KOPT-K1 (cell line): ENCODE data around the gene EXOC2.

Source experiments
- H3K27ac ChIP-seq: fragments of 200-600 bp; sonication (generic); 2 replicates; pipeline ENCODE4 v1.5.1; 2016; ENCODE audit warnings: antibody characterized with exemption, mild to moderate bottlenecking, low read depth, low read length; ENCODE audit not compliant: poor library complexity, severe bottlenecking
- H3K36me3 ChIP-seq: fragments of 200-600 bp; sonication (generic); 2 replicates; pipeline ENCODE4 v1.5.1; 2017; ENCODE audit warnings: antibody characterized with exemption, mild to moderate bottlenecking, low read length, moderate library complexity; ENCODE audit not compliant: insufficient read depth
- H3K9me3 ChIP-seq: fragments of 200-600 bp; sonication (generic); 2 replicates; pipeline ENCODE4 v1.5.1; 2017; ENCODE audit warnings: antibody characterized with exemption, low read length, mild to moderate bottlenecking; ENCODE audit not compliant: insufficient read depth, poor library complexity, severe bottlenecking

Gene EXOC2

DNA sequence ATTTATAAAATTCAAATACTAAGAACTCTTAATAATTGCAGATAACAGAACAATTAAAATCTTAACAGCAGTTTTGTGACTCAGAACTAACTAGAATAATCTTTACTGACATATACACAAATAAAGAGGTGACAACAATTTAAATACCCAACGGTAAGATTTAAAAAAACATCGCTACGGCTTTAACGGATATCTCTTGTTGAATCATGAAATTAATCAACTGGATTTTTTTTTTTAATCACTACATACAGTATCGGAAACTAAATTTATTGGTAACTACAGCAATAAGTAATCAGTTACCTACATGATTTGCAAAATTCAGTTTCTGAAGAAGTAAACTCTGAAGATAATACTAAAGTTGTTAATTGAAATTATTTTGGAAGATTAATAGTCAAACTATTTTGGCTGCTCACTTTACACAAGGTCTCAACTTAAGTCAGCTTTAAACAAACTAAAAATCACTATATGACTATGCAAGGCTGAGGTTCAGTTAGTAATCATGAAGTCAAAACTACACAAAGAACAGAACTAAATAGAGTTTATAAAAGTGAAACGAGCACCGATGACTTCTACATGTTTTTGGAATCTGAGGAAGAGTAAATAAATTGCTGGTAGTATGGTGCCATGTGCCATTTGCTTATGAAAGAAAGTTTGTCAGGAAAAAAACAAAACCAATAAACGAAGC, 164.8 kb downstream of the EXOC2 start:
- no peaks in the 10 kb centered on the region for H3K9me3 ChIP-seq
- peaks cover 27% of the 10 kb centered on the region for H3K36me3 ChIP-seq
- H3K27ac ChIP-seq: no peak overlapping the region

DNA sequence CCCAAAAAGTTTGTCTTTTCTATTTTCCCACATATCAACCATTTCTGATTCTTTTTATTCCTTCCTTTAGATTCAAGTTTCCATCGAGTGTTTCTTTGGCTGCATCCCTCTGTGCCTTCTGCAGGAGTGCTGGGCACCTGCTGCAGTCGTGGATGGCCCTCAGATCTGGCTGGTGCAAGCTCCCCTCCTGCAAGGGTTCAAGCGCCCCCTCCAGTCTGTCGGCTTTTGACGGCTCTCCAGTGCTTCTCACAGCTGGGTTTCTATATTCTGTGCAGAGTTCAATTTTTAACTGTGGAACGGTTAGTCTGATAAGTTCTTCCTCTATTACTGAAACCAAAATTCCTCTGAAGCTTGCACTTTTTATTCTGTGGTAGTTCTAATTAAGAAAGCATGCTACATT, 168.1 kb downstream of the EXOC2 start:
- peaks cover 8% of the 10 kb centered on the region for H3K9me3 ChIP-seq
- peaks cover 36% of the 10 kb centered on the region; the same call in 1 of the 2 replicates for H3K36me3 ChIP-seq
- no peak overlapping the region for H3K27ac ChIP-seq

DNA sequence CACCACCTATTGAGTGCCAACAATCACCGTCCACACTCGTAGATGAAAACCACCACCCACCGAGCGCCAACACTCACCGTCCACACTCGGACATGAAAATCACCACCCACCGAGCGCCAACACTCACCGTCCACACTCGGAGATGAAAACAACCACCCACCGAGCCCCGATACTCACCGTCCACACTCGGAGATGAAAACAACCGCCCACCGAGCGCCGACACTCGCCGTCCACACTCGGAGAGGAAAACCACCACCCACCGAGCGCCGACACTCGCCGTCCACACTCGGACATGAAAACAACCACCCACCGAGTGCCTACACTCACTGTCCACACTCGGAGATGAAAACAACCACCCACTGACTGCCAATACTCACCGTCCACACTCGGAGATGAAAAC, 172.1 kb downstream of the EXOC2 start:
- Histone ChIP-seq H3K9me3 (peaks cover 8% of the 10 kb centered on the region), H3K27ac (no peak overlapping the region), H3K36me3 (peaks cover 21% of the 10 kb centered on the region; the same call in 1 of the 2 replicates)

DNA sequence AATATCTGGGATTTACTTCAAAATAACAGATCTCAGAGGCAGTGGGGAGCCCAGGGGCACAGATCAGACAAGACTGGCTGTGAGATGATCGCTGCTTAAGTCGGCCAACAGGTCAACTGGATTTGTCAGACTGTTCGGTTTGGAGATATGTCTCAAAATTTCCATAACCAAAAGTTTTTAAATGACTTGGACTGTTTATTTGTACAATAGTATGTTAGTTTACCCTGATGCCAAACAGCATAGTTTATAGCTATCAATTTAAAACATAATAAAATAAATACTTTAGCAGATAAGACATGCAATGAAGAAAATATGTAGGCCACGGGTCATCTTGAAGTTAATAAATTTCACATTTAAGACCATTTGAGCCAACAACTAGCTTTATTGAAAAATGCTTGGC, 174.7 kb downstream of the EXOC2 start:
- H3K36me3 ChIP-seq: peaks cover 21% of the 10 kb centered on the region; the same call in 1 of the 2 replicates
- H3K27ac ChIP-seq: no peak overlapping the region
- H3K9me3 ChIP-seq: peaks cover 8% of the 10 kb centered on the region

GRCh38 chr6:516213-516612, 176.7 kb downstream of the EXOC2 start:
- Histone ChIP-seq H3K36me3 (peaks cover 5% of the 10 kb centered on the region; the same call in 1 of the 2 replicates), H3K27ac (no peak overlapping the region), H3K9me3 (peaks cover 8% of the 10 kb centered on the region)

- no peaks in the 10 kb centered on the region for H3K9me3 ChIP-seq
- no peak overlapping the region for H3K27ac ChIP-seq
- H3K36me3 ChIP-seq: no peaks in the 10 kb centered on the region
Measured at GRCh38 chr6:515267-515666, 177.7 kb downstream of the EXOC2 start.

DNA sequence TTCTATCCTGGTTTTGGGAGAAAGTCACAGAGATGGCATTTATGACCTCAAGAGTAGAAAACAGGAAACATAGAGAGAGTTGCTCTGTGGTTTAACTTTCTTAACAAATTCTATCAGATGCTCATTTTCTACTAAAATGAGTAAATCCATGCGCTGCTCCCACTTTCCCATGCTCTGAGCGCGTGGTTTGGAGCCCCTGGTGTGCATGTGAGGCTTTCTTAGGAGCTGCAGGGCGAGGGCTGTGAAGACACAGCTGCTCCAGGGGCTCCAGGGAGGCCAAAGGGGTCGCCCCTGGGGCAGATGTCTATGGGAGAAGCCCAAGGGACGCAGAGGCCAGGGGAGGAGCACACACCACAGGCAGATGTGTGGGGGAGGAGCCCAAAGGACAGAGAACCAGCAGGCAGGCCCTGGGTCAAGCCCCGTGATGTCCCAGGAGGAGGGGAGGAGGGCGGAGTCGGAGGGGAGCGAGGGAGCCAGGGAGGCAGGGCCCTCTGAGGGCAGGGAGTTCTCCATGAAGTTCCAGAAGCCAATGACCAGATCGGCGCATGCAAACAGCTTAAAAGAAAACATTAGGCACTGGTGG, 178.5 kb downstream of the EXOC2 start:
- Histone ChIP-seq H3K36me3 (no peaks in the 10 kb centered on the region), H3K9me3 (no peaks in the 10 kb centered on the region), H3K27ac (no peak overlapping the region)

DNA sequence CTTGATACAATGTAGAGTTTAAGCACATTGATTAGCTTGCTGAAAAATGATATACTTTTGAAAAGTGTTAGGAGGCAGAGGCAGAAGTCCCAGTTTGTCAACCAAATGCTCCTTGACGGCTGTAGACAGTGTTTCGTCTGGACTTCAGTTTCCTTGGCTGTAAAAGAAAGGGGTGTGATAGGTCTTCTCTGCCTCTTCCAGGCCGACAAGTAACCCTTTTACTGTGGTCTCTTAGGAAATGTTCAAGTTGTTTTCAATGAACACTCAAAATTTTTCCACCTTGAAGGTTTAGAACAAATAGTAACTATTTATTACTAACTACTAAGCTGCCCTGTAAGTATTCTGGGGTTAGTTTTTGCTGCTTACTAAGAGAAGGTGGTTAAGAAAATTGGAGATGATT, 179.0 kb downstream of the EXOC2 start:
- no peak overlapping the region for H3K27ac ChIP-seq
- no peaks in the 10 kb centered on the region for H3K9me3 ChIP-seq
- H3K36me3 ChIP-seq: no peaks in the 10 kb centered on the region

- no peak overlapping the region for H3K27ac ChIP-seq
- no peaks in the 10 kb centered on the region for H3K9me3 ChIP-seq
- H3K36me3 ChIP-seq: no peaks in the 10 kb centered on the region
Measured at GRCh38 chr6:513058-513457, 179.9 kb downstream of the EXOC2 start.

GRCh38 chr6:511488-512137, 181.3 kb downstream of the EXOC2 start:
- Histone ChIP-seq H3K36me3 (no peaks in the 10 kb centered on the region), H3K9me3 (no peaks in the 10 kb centered on the region), H3K27ac (no peak overlapping the region)

- no peaks in the 10 kb centered on the region for H3K9me3 ChIP-seq
- H3K27ac ChIP-seq: peak overlapping the region; percentile 57
- H3K36me3 ChIP-seq: no peaks in the 10 kb centered on the region
Measured at GRCh38 chr6:509676-510075, 183.3 kb downstream of the EXOC2 start.

GRCh38 chr6:508614-509013, 184.3 kb downstream of the EXOC2 start:
- Histone ChIP-seq H3K9me3 (no peaks in the 10 kb centered on the region), H3K36me3 (no peaks in the 10 kb centered on the region), H3K27ac (no peak overlapping the region)

- H3K9me3 ChIP-seq: no peaks in the 10 kb centered on the region
- no peaks in the 10 kb centered on the region for H3K36me3 ChIP-seq
- H3K27ac ChIP-seq: no peak overlapping the region
Measured at GRCh38 chr6:508006-508405, 184.9 kb downstream of the EXOC2 start.

DNA sequence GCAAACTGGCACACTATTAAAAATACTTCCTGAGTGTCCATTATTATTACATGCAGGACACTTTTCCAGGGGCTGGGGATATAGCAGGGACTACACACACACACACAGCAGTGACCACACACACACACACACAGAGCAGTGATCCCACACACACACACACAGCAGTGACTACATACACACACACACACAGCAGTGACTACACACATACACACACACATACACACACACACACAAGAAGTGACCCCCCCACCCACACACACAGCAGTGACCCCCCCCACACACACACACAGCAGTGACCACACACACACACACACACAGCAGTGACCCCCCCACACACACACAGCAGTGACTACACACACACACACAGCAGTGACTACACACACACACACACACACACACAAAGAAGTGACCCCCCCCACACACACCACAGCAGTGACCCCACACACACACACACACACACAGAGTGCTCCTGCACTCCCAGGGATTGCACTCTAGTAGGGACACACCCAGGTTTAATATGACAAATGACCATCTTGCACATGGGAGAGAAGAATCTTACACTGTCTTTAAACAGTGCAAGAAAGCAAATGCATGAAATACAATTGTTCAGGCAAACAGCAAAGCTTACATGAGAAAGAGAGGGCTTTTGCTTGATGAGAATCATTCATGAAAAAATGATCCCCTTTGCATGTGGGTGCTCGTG, 185.9 kb downstream of the EXOC2 start:
- H3K36me3 ChIP-seq: no peaks in the 10 kb centered on the region
- H3K9me3 ChIP-seq: no peaks in the 10 kb centered on the region
- no peak overlapping the region for H3K27ac ChIP-seq

- no peaks in the 10 kb centered on the region for H3K36me3 ChIP-seq
- H3K27ac ChIP-seq: no peak overlapping the region
- H3K9me3 ChIP-seq: no peaks in the 10 kb centered on the region
Measured at GRCh38 chr6:506508-506907, 186.4 kb downstream of the EXOC2 start.
